ENCODE data around the gene KIF26A.
A peak's percentile ranks its signal among the peaks of the same experiment; 100 is the strongest.

The KIF26A gene

DNA sequence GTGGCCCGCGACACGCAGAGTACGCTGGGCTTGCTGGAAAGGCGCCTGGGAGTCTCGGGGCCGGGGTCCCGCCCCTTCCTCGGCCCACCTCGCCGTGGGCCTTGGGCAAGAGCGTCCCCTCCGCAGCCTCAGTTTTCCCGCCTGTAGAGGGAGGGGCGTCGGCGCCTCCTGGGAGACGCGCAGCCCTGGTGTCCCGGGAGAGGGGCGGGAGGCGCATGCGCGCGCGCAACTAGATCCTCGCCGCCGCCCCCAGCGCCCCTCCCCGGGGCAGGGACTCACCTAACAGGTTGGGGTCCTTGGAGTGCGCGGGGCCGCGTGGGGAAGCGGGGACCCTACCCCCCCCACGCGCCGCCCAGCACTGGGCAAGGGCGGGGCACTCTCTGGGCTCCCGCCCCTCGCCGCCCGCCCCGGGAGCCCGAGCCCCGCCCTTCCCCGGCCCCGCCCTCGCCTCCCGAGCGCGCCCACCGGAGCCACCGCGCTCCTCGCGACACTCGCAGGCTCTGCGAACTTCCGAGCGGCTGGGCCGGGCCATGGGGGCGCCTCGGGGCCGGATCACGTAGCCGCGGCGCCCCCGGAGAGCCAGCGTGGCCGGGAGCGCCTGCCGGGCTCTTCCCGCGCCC lies at the start of gene KIF26A:
KIF26A (plus strand) TSS at position 490 of the 620 bp plus-strand sequence. CDS start 136 bp downstream, outside the sequence.
- no peak for DNase-seq (ENCODE audit: low spot score)

DNA sequence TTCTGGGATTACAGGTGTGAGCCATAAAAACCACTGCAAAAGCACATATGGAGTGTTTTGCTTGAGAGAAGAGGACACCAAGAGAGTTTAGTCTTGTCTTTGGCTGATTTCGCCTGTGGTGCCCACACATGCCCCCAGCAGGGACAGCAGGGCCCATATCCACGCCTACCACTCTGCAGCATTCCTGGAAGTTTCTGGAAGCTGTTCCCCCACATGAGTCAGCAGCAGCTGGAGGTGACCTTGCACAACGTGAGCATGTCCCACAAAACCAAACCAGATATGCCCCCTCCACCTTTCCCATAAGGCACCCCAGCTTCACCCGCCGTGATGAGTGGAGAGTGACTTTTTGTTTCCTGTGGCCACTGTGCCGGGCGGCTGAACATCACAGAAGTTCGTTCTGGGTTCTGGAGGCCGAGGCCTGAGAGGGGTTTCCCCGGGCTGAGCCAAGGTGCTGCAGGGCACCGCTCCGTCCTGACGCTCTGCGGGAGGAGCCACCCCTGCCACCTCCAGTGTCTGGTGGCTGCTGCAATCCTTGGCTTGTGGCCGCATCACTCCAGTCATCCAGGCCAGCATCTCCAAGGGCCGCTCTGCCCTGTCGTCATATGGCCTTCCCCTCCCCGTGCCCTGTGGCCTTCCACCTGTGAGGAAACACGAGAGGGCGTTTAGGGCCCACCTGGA lies 48.2 kb upstream of the KIF26A start:
- no peak for DNase-seq (ENCODE audit: low spot score)

DNA sequence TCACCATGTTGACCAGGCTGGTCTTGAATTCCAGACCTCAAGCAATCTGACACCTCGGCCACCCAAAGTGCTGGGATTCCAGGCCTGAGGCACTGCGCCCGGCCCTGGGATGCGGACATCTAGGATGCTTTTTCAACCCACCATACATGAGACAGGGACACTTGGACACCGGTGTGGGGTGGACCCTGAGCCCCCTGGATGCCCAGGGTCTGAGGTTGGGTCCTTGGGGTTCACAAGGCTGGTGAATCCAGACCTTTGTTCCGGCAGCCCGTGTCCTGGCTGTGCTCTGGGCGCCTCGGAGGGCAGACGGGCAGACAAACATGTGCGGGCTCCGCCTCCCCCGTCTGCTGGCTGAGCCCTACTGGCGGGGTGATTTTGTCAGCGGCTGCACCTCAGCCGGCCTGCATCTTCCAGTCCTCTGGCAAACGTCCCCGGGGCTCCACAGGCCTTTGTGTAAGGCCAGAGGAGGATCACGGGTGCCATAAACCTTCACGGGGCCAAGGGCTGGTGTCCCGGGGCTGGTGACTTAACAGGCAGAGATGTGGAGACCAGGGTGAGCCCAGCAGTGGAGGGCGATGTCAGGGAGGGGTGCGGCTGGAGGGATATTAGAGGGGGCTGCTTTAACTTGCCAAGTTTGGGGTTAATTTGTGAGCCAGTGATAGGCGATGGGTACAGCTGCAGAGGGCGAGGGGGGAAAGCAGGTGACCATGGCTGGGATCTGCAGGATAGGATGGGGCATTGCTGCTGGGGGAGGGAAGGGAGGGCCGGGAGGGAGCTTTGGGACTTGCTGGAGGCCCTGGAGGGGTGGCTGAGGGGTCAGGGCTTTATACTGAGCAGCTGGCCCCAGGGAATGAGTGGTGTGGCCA lies 47.1 kb upstream of the KIF26A start:
- DNase-seq (ENCODE audit: low spot score) = no peak

DNA sequence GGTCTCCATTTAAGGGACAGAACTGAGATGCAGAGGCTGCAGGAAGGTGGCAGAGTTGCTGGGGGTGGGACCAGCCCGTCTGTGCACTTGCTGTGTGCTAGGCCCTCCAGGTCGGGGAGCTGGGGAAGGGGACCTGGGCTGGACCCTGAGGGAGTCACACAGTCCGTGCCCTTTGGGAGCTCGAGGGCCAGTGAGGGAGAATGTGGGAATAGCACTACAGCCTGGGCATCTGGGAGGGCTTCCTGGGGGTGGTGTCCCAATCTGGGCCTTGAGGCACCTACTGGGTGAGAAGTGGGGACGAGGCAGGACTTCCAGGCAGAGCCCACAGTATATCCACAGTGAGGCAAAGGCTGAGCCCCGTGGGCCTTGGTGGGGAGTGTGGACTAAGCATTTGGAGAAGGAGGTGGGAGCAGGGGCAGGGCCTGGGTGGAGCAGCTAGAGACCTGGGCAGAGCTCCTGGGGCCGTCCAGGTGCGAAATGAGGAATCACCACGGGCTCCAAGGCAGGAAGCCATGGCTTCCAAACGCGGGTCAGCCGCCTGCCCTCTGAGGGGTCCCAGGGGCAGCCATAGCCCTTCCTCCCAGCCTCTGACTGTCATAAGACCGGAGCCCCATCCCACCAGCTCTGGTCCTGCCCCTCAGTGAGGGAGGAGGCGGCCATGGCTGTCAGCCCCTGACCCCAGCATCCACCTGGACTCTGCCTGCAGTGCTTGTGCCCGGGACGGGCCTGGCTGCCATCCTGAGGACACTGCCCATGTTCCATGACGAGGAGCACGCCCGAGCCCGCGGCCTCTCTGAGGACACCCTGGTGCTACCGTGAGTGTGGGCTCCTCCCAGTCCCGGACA lies 46.2 kb upstream of the KIF26A start:
- DNase-seq (ENCODE audit: low spot score) = no peak

DNA sequence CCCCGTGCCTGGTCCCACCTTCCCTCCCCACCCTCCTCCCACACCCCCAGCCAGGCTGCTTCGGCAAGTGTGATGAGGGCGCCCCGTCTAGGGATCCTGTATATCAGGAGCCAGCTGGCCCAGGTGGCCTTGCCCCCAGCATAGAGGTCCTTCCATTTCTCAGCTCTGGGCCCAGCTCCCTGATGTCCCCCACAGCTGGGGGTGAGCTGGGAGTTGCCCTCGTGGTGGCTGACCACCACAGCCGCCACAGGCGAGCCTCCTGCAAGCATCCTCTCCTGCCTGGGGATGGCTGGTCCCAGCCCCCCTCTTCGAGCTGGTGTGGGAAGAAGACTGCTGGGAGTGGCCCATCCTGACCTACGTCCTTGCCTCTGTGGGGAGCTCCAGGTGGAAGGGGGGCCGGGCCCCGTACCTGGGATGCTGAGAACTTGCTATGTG lies 45.4 kb upstream of the KIF26A start:
- no peak for DNase-seq (ENCODE audit: low spot score)

DNA sequence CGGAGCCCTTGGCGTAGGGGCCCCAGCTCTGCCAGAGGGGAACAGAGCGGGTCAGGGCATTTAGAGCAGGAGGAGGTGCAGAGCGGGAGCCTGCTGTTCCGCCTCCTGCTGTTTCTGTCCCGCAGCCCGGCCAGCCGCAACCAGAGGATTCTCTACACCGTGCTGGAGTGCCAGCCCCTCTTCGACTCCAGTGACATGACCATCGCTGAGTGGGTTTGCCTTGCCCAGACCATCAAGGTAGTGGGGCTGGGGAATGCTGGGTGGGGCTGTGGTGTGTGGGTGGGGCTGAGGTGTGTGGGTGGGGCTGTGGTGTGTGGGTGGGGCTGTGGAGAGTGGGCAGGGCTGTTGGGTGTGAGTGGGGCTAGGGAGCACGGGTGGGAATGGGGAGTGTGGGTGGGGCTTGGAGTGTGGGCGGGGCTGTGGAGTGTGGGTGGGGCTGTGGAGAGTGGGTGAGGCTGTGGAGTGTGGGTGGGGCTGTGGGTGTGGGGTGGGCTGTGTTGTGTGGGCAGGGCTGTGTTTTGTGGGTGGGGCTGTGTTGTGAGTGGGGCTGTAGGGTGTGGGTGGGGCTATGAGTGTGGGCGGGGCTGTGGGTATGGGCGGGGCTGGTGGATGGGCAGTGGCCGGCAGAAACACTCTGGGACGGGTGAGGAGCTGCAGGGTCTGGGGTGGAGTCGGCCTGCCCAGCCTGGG lies 44.9 kb upstream of the KIF26A start:
- no peak for DNase-seq (ENCODE audit: low spot score)

DNA sequence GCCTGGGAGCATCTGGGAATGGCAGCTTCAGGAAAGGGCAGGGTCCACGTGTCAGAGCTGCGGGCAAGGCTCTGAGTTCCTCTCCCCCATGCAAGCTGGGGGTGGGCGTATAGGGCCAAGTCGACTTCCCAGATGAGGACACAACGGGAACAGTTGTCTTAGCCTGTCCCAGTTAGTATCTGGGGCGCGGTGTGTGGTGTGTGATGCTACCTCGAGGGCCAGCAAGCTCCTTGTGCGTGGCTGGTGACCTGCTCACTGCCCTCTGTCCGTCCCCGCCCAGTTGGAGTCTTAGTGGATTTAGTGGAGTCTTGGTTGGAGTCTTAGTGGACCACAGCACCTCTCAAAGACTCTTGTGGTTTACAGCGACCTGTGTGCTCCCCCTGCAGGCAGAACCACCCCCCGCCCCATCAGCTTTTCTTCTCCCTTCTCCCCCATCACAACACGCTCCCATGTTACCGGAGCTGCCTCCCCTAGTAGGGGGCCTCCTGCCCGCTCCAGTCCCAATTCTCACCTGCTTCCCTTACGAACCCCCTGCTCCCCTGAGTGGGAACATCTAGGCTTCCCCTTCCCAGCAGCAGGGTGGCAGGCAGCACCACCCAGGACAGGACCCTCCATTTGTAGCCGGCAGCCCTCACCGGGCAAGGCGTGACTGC lies 44.2 kb upstream of the KIF26A start:
- no peak for DNase-seq (ENCODE audit: low spot score)

DNA sequence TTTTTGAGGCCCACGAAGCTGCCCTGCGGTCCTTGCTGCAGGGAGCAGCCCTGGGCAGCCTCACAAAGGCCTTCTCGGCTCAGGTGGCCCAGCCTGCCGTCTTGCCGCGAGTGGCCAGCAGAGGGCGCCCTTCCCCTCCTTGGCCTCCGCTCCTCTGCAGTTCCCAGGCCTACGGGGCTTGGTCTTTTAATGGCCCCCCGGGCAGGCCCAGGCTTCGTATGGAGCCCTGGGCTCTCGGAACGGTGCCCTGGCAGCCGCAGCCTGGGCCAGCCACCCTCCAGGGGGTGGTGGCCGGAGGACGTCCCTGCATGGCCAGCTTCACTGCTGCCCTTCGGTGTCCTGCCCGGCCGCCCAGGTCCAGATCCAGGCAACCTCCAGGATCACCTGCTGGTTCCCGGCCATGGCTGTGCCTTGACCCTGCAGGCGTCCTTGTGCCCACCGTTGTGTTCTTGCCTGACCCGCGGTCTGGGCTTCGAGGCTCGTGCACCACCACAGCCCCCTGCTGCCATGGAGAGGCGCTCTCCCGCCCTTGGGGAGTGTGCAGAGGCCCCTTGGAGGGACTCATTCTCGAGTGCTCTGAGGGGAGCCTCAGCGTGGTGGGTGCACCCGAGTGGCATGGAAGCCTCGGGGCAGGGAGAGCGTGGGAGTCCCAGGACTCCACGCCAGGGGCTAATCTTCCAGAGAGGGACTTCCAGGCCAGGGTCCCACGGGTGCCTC lies 43.5 kb upstream of the KIF26A start:
- peak; percentile 60 for DNase-seq (ENCODE audit: low spot score)

DNA sequence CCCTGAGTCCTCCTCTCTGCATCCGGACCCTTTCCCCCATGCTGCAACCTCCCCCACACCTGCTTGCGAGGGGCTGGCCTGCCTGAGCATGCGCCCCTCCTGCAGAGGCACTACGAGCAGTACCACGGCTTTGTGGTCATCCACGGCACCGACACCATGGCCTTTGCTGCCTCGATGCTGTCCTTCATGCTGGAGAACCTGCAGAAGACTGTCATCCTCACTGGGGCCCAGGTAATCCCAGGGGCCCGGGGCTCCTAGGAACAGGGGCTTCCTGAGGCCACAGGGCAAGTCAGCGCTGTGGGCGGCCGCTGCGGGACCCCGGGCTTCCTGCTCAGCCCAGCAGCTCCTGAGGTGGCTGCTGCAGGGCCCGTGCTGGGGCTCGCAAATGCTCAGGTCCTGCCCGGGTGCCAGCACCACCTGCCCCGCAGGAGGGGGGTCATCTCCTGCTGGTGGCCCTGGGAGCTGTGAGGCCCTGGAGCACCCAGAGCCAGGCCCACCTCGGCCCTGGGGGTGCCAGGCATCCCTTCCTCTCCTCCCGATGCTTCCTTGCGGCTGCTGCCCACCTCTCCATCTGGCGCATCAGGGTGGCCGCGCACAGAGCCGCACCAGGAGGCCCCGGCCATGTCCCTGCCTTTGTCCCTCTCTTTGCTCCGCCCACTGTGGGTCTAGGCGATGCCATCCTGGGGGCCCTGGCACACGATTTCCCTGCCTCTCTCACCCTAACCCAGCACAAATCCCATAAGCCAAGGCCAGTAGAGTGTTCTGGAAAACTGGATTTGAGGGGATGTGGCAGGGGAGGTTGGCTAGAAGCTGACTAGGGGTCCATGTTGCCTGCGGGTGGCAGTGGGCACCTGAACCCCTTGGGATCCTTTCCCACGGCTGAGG lies 42.7 kb upstream of the KIF26A start:
- DNase-seq (ENCODE audit: low spot score) = no peak

DNA sequence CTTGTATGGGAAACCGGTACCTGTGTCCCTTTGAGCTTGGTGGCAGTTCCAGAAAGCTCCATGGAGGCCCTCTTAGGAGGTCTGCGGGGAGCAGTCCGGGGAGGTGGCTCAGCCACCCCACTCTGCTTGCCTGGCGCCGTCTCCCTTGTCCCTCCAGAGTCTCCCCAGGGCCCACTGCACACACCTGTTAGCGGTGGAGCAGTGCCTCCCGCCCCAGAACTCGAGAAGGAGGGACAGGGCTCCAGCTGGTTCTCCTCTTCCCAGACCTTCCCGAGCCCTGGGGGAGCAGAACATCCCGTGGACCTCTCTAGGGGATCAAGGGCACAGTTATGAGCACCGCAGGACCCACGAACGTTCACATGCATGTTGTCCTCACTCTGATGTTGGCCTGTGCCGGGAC lies 42.1 kb upstream of the KIF26A start:
- no peak for DNase-seq (ENCODE audit: low spot score)

DNA sequence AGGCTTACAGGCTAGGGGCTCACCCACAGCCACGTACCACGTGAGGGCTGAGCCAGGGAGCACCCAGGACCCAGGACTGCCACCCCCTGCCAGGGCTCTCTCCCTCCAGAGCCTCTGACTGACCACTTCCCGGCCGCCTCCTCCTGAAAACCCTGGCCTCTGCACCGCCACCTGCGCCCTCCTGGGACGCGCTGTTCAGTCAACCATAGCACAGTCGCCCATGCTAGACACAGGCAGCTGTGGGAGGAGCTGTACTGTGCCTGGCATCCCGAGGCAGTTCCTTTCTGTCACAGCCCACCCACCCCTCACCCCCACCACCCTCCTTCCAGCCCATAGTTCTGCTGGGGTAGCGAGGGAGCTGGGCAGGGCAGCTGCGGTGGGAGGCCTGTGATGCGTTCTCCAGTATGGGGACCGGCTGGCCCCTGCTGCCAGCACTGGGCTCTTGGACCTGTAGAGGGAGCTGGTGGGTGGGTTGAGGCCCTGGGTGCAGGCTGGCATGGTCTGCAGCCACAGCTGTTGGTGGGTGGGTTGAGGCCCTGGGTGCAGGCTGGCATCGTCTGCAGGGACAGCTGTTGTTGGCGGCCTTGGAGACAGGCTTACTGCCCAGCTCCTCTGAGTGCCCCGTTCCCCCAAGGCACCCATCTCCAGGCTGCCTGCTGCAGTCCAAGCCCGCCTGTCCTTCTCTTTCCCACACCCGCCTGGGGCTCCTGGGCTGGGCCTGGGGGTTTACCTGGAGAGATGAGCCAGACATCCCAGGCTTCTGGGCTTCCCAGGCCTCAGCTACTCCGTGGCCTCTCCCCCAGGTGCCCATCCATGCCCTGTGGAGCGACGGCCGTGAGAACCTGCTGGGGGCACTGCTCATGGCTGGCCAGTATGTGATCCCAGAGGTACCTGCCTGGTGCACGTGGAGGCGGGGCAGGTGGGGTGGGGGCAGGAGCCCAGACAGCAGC lies 41.4 kb upstream of the KIF26A start:
- DNase-seq (ENCODE audit: low spot score) = no peak

DNA sequence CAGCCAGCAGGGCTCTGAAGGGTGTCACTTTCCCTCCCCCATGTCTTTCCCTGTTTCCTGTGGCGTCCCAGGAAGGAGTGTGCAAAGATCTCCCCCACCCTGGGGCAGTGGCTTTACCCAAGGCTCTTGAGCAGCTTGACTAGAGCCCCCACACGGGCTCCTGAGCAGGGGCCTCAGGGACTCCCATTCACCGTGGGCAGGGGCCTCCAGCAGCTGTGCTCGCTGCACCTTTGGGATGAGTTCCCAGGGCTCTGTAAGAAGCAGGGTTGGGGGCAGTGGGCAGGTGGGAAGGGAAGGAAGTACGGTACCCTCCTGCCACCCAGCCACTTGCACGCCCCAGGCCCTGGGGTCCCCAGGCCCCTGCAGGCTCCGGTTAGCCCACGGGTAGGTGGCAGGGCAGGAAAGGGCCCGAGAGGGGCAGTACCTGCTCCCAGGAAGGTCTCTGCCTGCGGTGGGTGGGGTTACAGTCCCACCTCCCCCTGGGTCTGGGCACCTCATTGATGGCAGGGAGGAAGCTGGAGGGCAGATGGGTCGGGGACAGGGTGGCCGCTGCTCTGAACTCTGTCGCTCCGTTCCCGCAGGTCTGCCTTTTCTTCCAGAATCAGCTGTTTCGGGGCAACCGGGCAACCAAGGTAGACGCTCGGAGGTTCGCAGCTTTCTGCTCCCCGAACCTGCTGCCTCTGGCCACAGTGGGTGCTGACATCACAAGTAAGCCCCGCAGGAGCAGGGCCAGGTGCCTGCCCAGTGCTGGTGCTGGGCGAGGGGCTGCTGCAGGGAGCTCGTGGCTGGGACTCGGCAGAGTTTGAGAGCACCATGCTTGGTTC lies 39.9 kb upstream of the KIF26A start:
- no peak for DNase-seq (ENCODE audit: low spot score)

DNA sequence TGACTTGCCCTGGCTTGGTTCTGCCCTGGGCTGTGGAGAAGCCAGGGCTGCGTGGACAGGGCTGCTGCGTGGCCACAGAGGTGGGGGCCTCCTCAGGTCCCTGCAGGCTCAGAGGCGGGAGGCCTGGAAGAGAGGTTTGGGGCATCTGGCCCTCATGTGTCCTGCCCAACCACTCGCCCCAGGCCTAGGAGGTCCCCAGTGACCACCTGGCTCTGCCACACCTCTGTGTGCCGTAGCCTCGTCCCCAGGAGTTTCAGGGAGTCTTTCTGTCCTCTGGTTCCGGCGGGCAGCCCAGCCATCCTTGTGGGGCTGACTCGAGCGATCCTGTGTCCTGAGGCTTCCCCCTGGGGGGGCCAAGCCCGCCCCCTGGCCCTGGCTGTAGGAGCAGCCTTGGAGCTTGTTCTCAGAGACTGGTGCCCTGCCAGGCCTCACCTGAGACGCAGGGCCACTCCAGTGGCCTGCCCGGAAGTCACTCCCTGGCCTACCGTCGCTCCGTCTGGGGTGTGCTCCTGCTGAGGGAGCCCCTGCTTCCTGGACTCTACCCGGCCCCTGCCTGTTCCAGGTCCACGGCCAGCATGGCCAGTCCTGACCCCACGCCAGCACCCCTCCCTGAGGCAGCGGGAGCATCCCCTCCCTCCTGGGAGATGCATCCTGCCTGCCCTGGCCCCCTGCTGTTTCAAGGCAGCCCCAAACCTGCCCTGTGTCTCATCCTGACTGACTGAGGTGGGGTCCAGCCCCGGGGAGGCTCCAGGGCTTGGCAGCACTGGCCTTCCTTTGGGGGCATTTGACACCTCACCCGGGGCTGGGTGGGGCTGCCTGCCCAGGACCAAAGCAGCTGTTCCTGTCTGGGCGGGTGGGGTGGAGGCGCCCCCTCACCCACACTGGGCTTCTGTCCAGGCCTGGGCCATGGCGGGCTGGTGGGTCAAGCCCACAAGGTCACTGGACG lies 39.0 kb upstream of the KIF26A start:
- DNase-seq (ENCODE audit: low spot score) = no peak

DNA sequence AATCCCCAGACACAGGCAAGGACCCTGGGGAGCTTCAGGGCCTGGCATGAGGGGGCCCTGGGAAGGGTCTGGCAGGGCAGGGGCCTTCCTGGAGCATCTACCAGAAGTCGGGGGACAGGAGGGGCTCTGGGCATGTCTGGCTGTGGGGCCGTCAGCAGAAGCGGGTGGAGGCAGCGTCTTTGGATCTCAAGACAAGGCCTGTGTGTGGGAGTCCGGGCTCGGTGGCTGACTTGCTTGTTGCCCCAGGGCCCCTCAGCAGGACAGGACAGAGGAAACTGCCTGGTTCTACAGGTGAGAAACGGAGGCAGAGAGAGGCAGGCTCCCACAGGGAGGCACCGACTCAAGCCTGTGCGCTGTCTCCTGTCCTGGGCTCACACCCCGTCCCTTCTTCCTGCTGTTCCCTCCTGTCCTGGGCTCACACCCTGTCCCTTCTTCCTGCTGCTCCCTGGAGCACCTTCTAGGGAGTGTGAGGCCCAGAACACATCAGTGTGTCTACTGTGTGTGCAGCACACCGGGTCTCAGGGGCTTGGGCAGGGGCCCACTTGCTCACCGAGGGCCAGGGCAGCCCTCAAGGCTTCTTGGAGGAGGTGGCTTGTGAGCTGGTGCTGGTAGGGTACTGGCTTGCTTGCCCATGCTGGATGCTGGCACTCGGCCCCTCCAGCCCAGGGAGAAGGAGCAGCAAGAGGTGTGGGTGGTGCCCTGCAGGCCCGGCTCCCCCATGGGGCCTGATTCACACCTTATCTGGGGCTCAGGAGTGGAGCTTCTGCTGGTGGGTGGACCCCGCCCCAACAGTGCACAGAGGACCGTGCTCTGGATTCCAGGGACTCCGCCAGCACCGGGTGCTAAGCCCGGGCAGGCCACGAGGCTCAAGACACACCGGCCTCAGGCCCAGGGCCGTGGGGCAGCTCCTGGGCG lies 38.0 kb upstream of the KIF26A start:
- DNase-seq (ENCODE audit: low spot score) = no peak

DNA sequence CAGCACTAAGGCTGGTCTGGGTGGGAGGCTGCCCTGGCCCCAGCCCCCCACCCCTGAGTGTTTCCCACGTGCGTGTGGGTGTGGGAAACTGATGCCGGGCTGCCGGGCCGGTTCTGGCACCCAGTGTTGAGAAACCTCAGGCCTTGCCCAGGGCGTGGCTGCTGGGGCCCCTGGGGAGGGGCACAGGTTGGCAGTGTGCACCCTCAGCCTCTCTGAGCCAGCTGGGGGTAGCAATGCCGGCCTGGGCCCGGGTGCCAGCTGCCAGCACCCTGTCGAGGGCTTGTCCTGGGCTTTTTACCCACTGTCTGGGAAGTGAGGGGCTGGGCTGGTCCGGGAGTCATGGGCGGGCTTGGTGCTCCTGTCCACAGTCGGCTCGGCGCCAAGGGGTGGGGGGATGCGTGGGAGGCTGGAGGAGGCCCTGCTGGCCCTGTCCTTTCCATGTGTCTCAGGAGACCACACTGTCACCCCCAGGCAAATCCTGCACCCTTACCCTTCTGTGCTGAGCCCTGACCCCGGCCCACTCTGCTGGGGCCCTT lies 37.2 kb upstream of the KIF26A start:
- no peak for DNase-seq (ENCODE audit: low spot score)

Measured in Ammon's horn (tissue), 1 donor.